GM12878 (cell line): Measurements from ENCODE around the gene ECI1. TPM values are rescaled to one million over a fixed set of nuclear protein-coding genes. Genes with fewer than 3 reads are reported as not detected.

Source experiments
- ATAC-seq: fragments of 200-7000 bp; cut with Tn5 transposase; 3 replicates; pipeline ENCODE4 v1.9.1; 2020; ENCODE audit warnings: mild to moderate bottlenecking, moderate library complexity
- BruUV-seq: library from RNA; stranded (reverse); fragments of 400-500 nt; replicated peaks from 2 replicates; lab custom pipeline; 2021; lab: Mats Ljungman, UMichigan
- CTCF ChIA-PET: fragments of 300-600 bp; sonication (Branson Sonifier 250); formaldehyde crosslinking; extraction: SDS; loops from one replicate; lab custom pipeline; 2021; ENCODE audit warnings: inconsistent platforms; lab: Yijun Ruan, JAX
- POLR2A ChIA-PET: fragments of 350-600 bp; formaldehyde crosslinking; extraction: SDS; loops from one replicate; lab custom pipeline; 2021; ENCODE audit warnings: inconsistent platforms; lab: Charles Lee
- RAD21 ChIA-PET: fragments of 300-600 bp; sonication (Branson Sonifier 250); formaldehyde crosslinking; loops from one replicate; lab custom pipeline; 2023; ENCODE audit warnings: antibody characterized with exemption; ENCODE audit not compliant: unreplicated experiment; lab: Charles Lee
- SMC1A ChIA-PET: fragments of 300-600 bp; sonication (Branson Sonifier 250); formaldehyde crosslinking; loops from one replicate; lab custom pipeline; 2023; ENCODE audit not compliant: unreplicated experiment, uncharacterized antibody; lab: Charles Lee
- DNase-seq: peaks from one replicate; pipeline ENCODE4 v3.0.0-alpha.2; 2011; ENCODE audit warnings: low read depth, low spot score
- FAIRE-seq: peaks from 3 replicates; lab custom pipeline; 2011; peaks lifted over from hg19 to GRCh38; lab: Jason Lieb, UNC
- H2AFZ ChIP-seq: 2 replicates; pipeline ENCODE4 v1.6.0; 2011; ENCODE audit warnings: low read depth, low read length, control low read depth; ENCODE audit not compliant: control insufficient read depth
- H3K27ac ChIP-seq: 2 replicates; pipeline ENCODE4 v1.5.1; 2011; ENCODE audit warnings: control low read depth; ENCODE audit not compliant: control insufficient read depth, insufficient read depth
- H3K27me3 ChIP-seq, 2 experiments: replicated peaks in 1 of 2; 2 replicates each; pipeline versions ENCODE4 v1.6.0 to v1.6.1; 2011; ENCODE audit warnings: low read length in 1 of 2; ENCODE audit not compliant: control insufficient read depth in 2 of 2, insufficient read depth in 2 of 2
- H3K36me3 ChIP-seq, 2 experiments: 2 replicates each; pipeline ENCODE4 v1.5.1; 2011; ENCODE audit warnings: low read length in 1 of 2; ENCODE audit not compliant: control insufficient read depth in 2 of 2, insufficient read depth in 2 of 2
- H3K4me1 ChIP-seq: 2 replicates; pipeline ENCODE4 v1.6.1; 2011; ENCODE audit warnings: mild to moderate bottlenecking, low read length, moderate library complexity, mixed read lengths; ENCODE audit not compliant: control insufficient read depth, insufficient read depth
- H3K4me2 ChIP-seq: 2 replicates; pipeline ENCODE4 v1.6.0; 2011; ENCODE audit warnings: control low read depth; ENCODE audit not compliant: control insufficient read depth, insufficient read depth
- H3K4me3 ChIP-seq: fragments of 200-600 bp; sonication (generic); 2 replicates; pipeline ENCODE4 v1.5.1; 2016
- H3K79me2 ChIP-seq: 2 replicates; pipeline ENCODE4 v1.6.0; 2011; ENCODE audit warnings: low read length; ENCODE audit not compliant: control insufficient read depth, insufficient read depth
- H3K9ac ChIP-seq: 2 replicates; pipeline ENCODE4 v1.8.0; 2011; ENCODE audit warnings: low read length, control low read depth, mixed read lengths; ENCODE audit not compliant: control insufficient read depth, insufficient read depth
- H3K9me3 ChIP-seq: replicated peaks from 3 replicates; pipeline ENCODE4 v1.5.1; 2011; ENCODE audit warnings: mild to moderate bottlenecking, low read length; ENCODE audit not compliant: control insufficient read depth, insufficient read depth
- H4K20me1 ChIP-seq: 2 replicates; pipeline ENCODE4 v1.6.0; 2011; ENCODE audit not compliant: control insufficient read depth, insufficient read depth
- BCL11A ChIP-seq: IDR thresholded peaks from 2 replicates; pipeline ENCODE4 v1.6.1; 2011; ENCODE audit warnings: low read depth, low read length
- BCLAF1 ChIP-seq: fragments of 450-650 bp; IDR thresholded peaks from 2 replicates; pipeline ENCODE4 v1.6.1; 2017; ENCODE audit warnings: antibody characterized with exemption, mild to moderate bottlenecking, moderate library complexity
- CHD2 ChIP-seq: IDR thresholded peaks from 2 replicates; pipeline ENCODE4 v1.6.1; 2011; ENCODE audit warnings: low read depth, low read length, improper control_type of control experiment, borderline replicate concordance
- EP300 ChIP-seq, 2 experiments: fragments of 150-350 bp in 1 of 2; IDR thresholded peaks; 2 replicates each; pipeline ENCODE4 v1.6.1; 2011 to 2012; ENCODE audit warnings: low read depth in 2 of 2, low read length in 2 of 2, borderline replicate concordance in 1 of 2, improper control_type of control experiment in 1 of 2, inconsistent platforms in 1 of 2; ENCODE audit not compliant: control insufficient read depth in 1 of 2
- MTA3 ChIP-seq: IDR thresholded peaks from 2 replicates; pipeline ENCODE4 v1.6.1; 2012; ENCODE audit warnings: low read length, inconsistent platforms, borderline replicate concordance
- SIX5 ChIP-seq: IDR thresholded peaks from 2 replicates; pipeline ENCODE4 v1.6.1; 2011; ENCODE audit warnings: mild to moderate bottlenecking, low read depth, low read length, moderate library complexity; ENCODE audit not compliant: severe bottlenecking
- SMAD5 ChIP-seq: IDR thresholded peaks from 2 replicates; pipeline ENCODE4 v1.6.1; 2016; ENCODE audit warnings: antibody characterized with exemption, low read depth
- SPI1 ChIP-seq: IDR thresholded peaks from 2 replicates; pipeline ENCODE4 v1.6.1; 2011; ENCODE audit warnings: low read depth, mild to moderate bottlenecking, low read length, moderate library complexity, borderline replicate concordance; ENCODE audit not compliant: insufficient read depth
- ZNF274 ChIP-seq: IDR thresholded peaks from one replicate; pipeline ENCODE4 v1.8.0; 2011; ENCODE audit not compliant: insufficient read length, insufficient read depth
- WGBS: methylation state at CpG from one replicate; pipeline ENCODE4 v1.1.6; 2016; ENCODE audit warnings: low lambda C conversion rate; ENCODE audit not compliant: insufficient replicate concordance, insufficient coverage; ENCODE audit errors: missing lambda C conversion rate; 5-methylcytosine and 5-hydroxymethylcytosine counted together
- in situ Hi-C: fragments of 300-500 bp; cut with MboI; formaldehyde crosslinking; loops from 9 replicates; pipeline ENCODE4 v1.14.3; 2018; ENCODE audit warnings: mixed read lengths
- intact Hi-C: fragments of 100-400 bp; cut with micrococcal nuclease; formaldehyde crosslinking; loops from one replicate; pipeline ENCODE4 v1.14.2; 2022; ENCODE audit not compliant: unreplicated experiment
- polyA plus RNA-seq, 11 experiments: library from polyadenylated mRNA; depleted of rRNA in 4 of 11; unstranded in 6 of 11; stranded (reverse) in 5 of 11; fragments of >200 nt; fragmentation: Nextera tagmentation in 4 of 11; fragmentation: Illumina TruSeq in 1 of 11; extraction: Ambion mirVana in 4 of 11; extraction: Trizol in 1 of 11; gene quantifications; 1 replicate in 1 of 11; 2 replicates in 10 of 11; pipeline versions ENCODE4 v1.2.1 to v1.2.3, GENCODE V29; 2011 to 2016; ENCODE audit warnings: inconsistent platforms in 2 of 11, missing spikeins in 2 of 11, low read depth in 1 of 11
- total RNA-seq, 4 experiments: library from RNA; depleted of rRNA in 3 of 4; stranded (reverse); fragments of >200 nt in 3 of 4; fragmentation: Illumina TruSeq in 1 of 4; extraction: Trizol in 1 of 4; gene quantifications; 2 replicates each; pipeline versions ENCODE4 v1.2.1 to v1.2.3, GENCODE V29; 2013 to 2021
- TF ChIP-seq, protein P1 (sequence below): fragments of 450-650 bp; IDR thresholded peaks from 2 replicates; pipeline ENCODE4 v1.6.1; 2014; ENCODE audit warnings: mild to moderate bottlenecking
- TF ChIP-seq, protein P2 (sequence below): fragments of 450-650 bp; IDR thresholded peaks from 2 replicates; pipeline ENCODE4 v1.6.1; 2017; ENCODE audit warnings: mild to moderate bottlenecking, low read depth, inconsistent platforms; ENCODE audit not compliant: poor library complexity, severe bottlenecking

Gene ECI1
- total and polyA plus RNA-seq, 10 of the 15 experiments (the other 5 are each of a cell fraction or from before 2014, with no cell fraction given): 2.2 to 82.1 (median 24.8) TPM

GRCh38 chr16:2273931-2274330 is 22.5 kb upstream of the ECI1 start:
- Histone ChIP-seq H3K36me3 (no peaks in the 10 kb centered on the region), H3K9ac (no peak overlapping the region), H3K9me3 (no peaks in the 10 kb centered on the region), H3K4me1 (peaks cover 11% of the 10 kb centered on the region), H3K4me2 (no peak overlapping the region), H3K4me3 (no peak overlapping the region), H3K79me2 (peaks cover 3% of the 10 kb centered on the region), H3K27me3 (no peaks in the 10 kb centered on the region), H2AFZ (no peak overlapping the region), H3K27ac (no peak overlapping the region), H4K20me1 (0 out of 2 replicates have a peak, but pooled peaks cover 3% of the 10 kb centered on the region)
- BruUV-seq: no TSS peak
- ChIA-PET RAD21 (no interaction called here), POLR2A (no interaction called here), CTCF (no interaction called here), SMC1A (interaction anchor here (1.0 kb wide), 1 partner anchor 10 kb away, joined by 3 read pairs; no protein-coding TSS in a partner anchor)
- TF ChIP-seq MTA3 (no peak), BCLAF1 (no peak), CHD2 (no peak), SPI1 (no peak), SMAD5 (no peak), EP300 (IDR thresholded peaks at IDR 0.05; ENCODE audit: borderline replicate concordance in 1 of 2, control insufficient read depth in 1 of 2, low read depth in 2 of 2, low read length in 2 of 2) (no peak), BCL11A (no peak), SIX5 (no peak), ZNF274 (no peak)
- TF ChIP-seq, protein P1, sequence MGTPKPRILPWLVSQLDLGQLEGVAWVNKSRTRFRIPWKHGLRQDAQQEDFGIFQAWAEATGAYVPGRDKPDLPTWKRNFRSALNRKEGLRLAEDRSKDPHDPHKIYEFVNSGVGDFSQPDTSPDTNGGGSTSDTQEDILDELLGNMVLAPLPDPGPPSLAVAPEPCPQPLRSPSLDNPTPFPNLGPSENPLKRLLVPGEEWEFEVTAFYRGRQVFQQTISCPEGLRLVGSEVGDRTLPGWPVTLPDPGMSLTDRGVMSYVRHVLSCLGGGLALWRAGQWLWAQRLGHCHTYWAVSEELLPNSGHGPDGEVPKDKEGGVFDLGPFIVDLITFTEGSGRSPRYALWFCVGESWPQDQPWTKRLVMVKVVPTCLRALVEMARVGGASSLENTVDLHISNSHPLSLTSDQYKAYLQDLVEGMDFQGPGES: no peak
- TF ChIP-seq, protein P2, sequence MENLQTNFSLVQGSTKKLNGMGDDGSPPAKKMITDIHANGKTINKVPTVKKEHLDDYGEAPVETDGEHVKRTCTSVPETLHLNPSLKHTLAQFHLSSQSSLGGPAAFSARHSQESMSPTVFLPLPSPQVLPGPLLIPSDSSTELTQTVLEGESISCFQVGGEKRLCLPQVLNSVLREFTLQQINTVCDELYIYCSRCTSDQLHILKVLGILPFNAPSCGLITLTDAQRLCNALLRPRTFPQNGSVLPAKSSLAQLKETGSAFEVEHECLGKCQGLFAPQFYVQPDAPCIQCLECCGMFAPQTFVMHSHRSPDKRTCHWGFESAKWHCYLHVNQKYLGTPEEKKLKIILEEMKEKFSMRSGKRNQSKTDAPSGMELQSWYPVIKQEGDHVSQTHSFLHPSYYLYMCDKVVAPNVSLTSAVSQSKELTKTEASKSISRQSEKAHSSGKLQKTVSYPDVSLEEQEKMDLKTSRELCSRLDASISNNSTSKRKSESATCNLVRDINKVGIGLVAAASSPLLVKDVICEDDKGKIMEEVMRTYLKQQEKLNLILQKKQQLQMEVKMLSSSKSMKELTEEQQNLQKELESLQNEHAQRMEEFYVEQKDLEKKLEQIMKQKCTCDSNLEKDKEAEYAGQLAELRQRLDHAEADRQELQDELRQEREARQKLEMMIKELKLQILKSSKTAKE: no peak
- 83% methylated on average over 10 of the region's 10 CpGs for WGBS
- FAIRE-seq: no peak
- ATAC-seq: no peak
- intact Hi-C loops (no loop called here), in situ Hi-C loops (no loop called here)
- DNase-seq: no peak
